Brain microvascular endothelial cell (primary cell): ENCODE data around the gene CAVIN1.
A peak's percentile ranks its signal among the peaks of the same experiment; 100 is the strongest.

ENCODE experiments used
- DNase-seq: peaks from one replicate; pipeline ENCODE4 v3.0.0-alpha.2; 2020
- H3K27ac ChIP-seq: fragments of 250-450 bp; sonication (Bioruptor Pico); 2 replicates; pipeline ENCODE4 v1.5.1; 2020; ENCODE audit warnings: mild to moderate bottlenecking, moderate library complexity
- H3K27me3 ChIP-seq: fragments of 250-450 bp; sonication (Bioruptor Pico); replicated peaks from 2 replicates; pipeline ENCODE4 v1.5.1; 2020; ENCODE audit warnings: mild to moderate bottlenecking
- H3K36me3 ChIP-seq: fragments of 250-450 bp; sonication (Bioruptor Pico); replicated peaks from 2 replicates; pipeline ENCODE4 v1.5.1; 2020; ENCODE audit warnings: mild to moderate bottlenecking
- H3K4me3 ChIP-seq: 2 replicates; pipeline ENCODE4 v1.5.1; 2011; ENCODE audit warnings: low read depth, mild to moderate bottlenecking, control low read depth, low read length, moderate library complexity
- CTCF ChIP-seq: IDR thresholded peaks from 2 replicates; pipeline ENCODE4 v1.5.1; 2011; ENCODE audit warnings: low read depth, mild to moderate bottlenecking, moderate library complexity, low read length, control low read depth, inconsistent platforms; ENCODE audit errors: missing control alignments
- in situ Hi-C: cut with HindIII; loops from 2 replicates; pipeline ENCODE4 v1.10.0; 2017; ENCODE audit warnings: low sequenced_read_pairs, low pct_ligation_motif_present

The CAVIN1 gene

DNA sequence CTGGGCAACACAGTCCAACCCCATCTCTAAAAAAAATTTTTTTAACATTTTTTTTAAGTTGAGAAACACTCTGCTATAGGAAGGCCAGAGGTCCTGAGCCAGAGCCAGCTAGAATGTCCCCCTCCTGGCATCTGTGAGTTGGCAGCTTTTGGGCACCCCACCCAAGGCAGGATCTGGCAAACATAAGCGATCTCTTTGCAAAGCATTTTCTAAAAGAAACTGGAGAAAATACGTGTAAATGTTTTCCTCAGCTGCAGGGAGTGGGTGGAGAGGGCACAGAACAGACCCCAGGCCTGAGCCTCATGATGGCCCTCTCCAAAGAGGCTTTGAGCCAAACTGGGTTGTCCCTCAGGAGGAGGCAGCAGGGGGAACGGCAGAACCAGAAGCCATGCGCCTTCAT is 11.7 kb downstream of the CAVIN1 start:
- peaks cover 19% of the 10 kb centered on the region for H3K36me3 ChIP-seq
- H3K27me3 ChIP-seq = no peaks in the 10 kb centered on the region
- no peak for TF ChIP-seq CTCF
- no peak overlapping the region for H3K27ac ChIP-seq
- in situ Hi-C loops = no loop called here
- DNase-seq = no peak
- no peak overlapping the region for H3K4me3 ChIP-seq

DNA sequence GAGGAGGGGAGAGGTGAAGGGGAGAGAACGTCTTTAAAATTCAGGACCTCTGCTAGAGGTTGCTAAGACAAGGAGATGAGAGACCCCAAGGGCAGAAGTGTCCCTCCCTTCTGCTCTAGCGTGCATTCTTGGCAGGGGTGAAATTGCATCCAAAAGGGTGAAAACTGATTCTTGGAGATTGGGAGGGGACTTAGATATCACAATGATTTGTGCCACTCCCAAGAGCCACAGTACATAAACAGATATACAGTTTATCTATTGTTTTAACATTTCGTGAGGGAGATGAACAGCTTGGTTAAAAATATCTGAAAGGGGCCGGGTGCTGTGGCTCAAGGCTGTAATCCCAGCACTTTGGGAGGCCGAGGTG is 12.8 kb downstream of the CAVIN1 start:
- no peak for TF ChIP-seq CTCF
- in situ Hi-C loops = no loop called here
- no peak for DNase-seq
- Histone ChIP-seq H3K4me3 (no peak overlapping the region), H3K36me3 (peaks cover 20% of the 10 kb centered on the region), H3K27ac (no peak overlapping the region), H3K27me3 (no peaks in the 10 kb centered on the region)

DNA sequence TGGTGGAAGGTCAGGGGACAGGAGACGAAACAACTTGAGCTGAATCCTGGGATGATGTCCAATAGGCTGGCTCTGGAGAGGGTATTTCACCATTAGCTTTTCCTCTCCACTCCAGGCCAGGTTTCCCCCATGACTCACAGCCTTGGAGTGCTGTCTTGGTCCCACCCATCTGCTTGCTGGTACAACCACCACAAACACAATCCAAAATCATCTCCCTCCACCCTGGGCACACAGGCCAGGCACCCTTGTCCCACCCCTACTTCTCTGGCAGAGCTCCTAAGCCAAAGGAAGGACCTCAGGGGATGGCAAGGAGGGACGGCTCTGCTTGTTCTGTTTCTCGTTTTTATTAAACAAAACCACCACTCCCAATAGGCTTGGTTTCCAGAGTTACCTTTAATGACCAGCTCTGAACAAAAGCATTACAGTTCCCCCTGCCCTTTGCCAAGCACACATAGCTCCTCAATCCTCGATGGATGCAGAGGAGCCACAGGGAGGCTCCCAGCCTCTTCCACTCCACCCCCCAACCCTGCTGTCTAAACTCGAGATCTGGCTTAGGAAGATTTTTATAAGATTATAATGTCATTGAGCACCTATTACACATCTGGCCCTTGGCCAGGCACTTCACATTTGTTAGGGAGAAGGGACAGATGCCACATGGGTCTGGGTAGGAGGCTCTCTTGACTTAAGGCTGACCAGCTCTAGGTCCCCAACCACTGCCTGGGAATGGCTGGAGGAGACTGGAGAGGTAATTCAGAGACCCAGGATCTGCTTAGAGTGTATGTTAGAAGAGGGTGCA is 13.3 kb downstream of the CAVIN1 start:
- in situ Hi-C loops = no loop called here
- DNase-seq = peak; percentile 71
- Histone ChIP-seq H3K36me3 (peaks cover 23% of the 10 kb centered on the region), H3K4me3 (no peak overlapping the region), H3K27me3 (no peaks in the 10 kb centered on the region), H3K27ac (peak overlapping the region; percentile 23)
- TF ChIP-seq CTCF = no peak

DNA sequence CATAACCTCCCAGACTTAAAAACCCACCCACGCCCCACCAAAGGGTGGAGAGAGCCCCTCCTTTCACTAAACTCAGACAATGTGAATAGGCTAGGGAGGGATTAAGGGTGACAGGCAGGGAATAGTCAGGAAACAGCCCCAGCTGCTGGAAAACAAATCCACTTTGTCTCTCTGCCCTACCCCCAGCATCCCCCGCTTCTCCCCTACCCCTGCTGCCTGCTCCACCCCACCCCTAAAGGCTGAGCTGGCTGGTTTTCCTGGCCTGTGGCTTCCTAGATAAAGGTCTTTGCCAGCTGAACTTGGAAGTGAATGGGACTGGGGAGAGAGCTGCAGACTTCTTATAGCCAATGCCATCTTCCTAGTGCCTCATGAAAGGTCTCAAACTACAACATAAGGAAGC is 15.0 kb downstream of the CAVIN1 start:
- peaks cover 39% of the 10 kb centered on the region for H3K36me3 ChIP-seq
- H3K27ac ChIP-seq = no peak overlapping the region
- DNase-seq = no peak
- in situ Hi-C loops = no loop called here
- no peaks in the 10 kb centered on the region for H3K27me3 ChIP-seq
- no peak overlapping the region for H3K4me3 ChIP-seq
- TF ChIP-seq CTCF = no peak

DNA sequence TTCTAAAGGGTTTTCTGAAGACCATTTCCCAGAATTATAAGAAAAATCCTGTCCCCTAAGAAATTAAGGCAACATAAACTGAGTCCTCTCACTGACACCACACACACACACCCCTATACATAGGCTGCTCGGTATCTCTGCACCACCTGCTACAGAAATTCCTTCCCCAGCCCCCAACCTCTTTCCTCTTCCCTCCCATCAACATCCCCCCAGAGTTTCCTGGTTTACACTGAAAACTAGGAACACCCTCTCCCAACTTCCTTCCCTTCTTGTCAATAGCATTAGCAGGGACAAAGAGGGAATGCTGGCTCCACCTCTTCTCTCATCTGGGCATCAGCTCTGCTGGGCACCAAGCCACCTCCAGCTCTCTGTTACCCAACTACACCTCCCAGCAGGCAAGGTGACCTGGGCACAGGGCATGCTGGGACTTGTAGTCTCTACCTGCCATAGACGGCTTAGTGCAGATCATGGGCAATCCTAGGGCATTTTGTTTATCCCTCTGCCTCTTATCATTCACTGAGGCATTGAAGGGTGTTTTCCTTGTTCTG is 15.7 kb downstream of the CAVIN1 start:
- H3K27ac ChIP-seq = no peak overlapping the region
- no peak for DNase-seq
- in situ Hi-C loops = no loop called here
- no peak overlapping the region for H3K4me3 ChIP-seq
- H3K27me3 ChIP-seq = no peaks in the 10 kb centered on the region
- peaks cover 45% of the 10 kb centered on the region for H3K36me3 ChIP-seq
- TF ChIP-seq CTCF = no peak
